Upper lobe of right lung (tissue), 1 donor: ENCODE results near the gene CAMK2G. TPM values are rescaled to one million over a fixed set of nuclear protein-coding genes. Genes with fewer than 3 reads are reported as not detected.

ENCODE experiments used
- ATAC-seq: fragments of 200-7000 bp; cut with Tn5 transposase; one replicate; pipeline ENCODE4 v1.9.1; 2020; ENCODE audit warnings: mild to moderate bottlenecking, moderate library complexity
- DNase-seq: peaks from one replicate; pipeline ENCODE4 v3.0.0-alpha.2; 2020
- H3K27ac ChIP-seq: fragments of 200-600 bp; one replicate; pipeline ENCODE4 v1.8.0; 2022
- H3K27me3 ChIP-seq: fragments of 200-600 bp; one replicate; pipeline ENCODE4 v1.8.0; 2022; ENCODE audit warnings: mild to moderate bottlenecking
- H3K36me3 ChIP-seq: fragments of 200-600 bp; one replicate; pipeline ENCODE4 v1.8.0; 2022
- H3K4me1 ChIP-seq: fragments of 200-600 bp; one replicate; pipeline ENCODE4 v1.8.0; 2022
- H3K4me3 ChIP-seq: fragments of 200-600 bp; one replicate; pipeline ENCODE4 v1.8.0; 2022; ENCODE audit warnings: mild to moderate bottlenecking
- H3K9me3 ChIP-seq: fragments of 200-600 bp; one replicate; pipeline ENCODE4 v1.8.0; 2022
- CTCF ChIP-seq: fragments of 200-600 bp; IDR thresholded peaks from one replicate; pipeline ENCODE4 v1.8.0; 2022; ENCODE audit warnings: antibody characterized with exemption
- intact Hi-C: fragments of 100-400 bp; cut with DNase I; formaldehyde crosslinking; loops from one replicate; pipeline ENCODE4 v1.11.0; 2022
- total RNA-seq: library from RNA; stranded (reverse); fragmentation: NEBNext Ultra II Directional; extraction: Animal tissue kit (Norgen Biotek cat#: 25700); gene quantifications from one replicate; pipeline ENCODE4 v1.2.1, GENCODE V29; 2021
- donor health status: DM: no; HTN: yes; CAD: no; lungs with severe emphysema.

Gene CAMK2G
- total RNA-seq, 1 donor from 2014 or later: 36.2 TPM

GRCh38 chr10:73917566-73918305 lies 43.4 kb upstream of the CAMK2G start:
- no peak for DNase-seq
- no peaks in the 10 kb centered on the region for H3K27me3 ChIP-seq
- intact Hi-C loops: no loop called here
- H3K27ac ChIP-seq: no peak overlapping the region
- H3K36me3 ChIP-seq: no peaks in the 10 kb centered on the region
- no peak for TF ChIP-seq CTCF
- no peaks in the 10 kb centered on the region for H3K9me3 ChIP-seq
- H3K4me1 ChIP-seq: peaks cover 4% of the 10 kb centered on the region
- ATAC-seq: no peak
- H3K4me3 ChIP-seq: no peak overlapping the region

DNA sequence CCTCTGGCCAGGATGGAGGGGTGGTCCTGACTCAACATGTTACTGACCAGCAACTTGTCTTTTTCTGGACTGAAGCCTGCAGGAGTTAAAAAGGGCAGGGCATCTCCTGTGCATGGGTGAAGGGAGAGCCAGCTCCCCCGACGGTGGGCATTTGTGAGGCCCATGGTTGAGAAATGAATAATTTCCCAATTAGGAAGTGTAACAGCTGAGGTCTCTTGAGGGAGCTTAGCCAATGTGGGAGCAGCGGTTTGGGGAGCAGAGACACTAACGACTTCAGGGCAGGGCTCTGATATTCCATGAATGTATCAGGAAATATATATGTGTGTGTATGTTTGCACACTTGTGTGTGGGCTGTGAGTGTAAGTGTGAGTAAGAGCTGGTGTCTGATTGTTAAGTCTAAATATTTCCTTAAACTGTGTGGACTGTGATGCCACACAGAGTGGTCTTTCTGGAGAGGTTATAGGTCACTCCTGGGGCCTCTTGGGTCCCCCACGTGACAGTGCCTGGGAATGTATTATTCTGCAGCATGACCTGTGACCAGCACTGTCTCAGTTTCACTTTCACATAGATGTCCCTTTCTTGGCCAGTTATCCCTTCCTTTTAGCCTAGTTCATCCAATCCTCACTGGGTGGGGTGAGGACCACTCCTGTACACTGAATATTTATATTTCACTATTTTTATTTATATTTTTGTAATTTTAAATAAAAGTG lies 42.6 kb upstream of the CAMK2G start:
- no peak overlapping the region for H3K27ac ChIP-seq
- H3K27me3 ChIP-seq: peaks cover 2% of the 10 kb centered on the region
- ATAC-seq: peak; percentile 72
- peaks cover 5% of the 10 kb centered on the region for H3K4me1 ChIP-seq
- intact Hi-C loops: no loop called here
- H3K4me3 ChIP-seq: no peak overlapping the region
- DNase-seq: no peak
- H3K9me3 ChIP-seq: no peaks in the 10 kb centered on the region
- TF ChIP-seq CTCF: no peak
- H3K36me3 ChIP-seq: no peaks in the 10 kb centered on the region

- no peak overlapping the region for H3K27ac ChIP-seq
- peaks cover 16% of the 10 kb centered on the region for H3K4me1 ChIP-seq
- no peak for DNase-seq
- no peaks in the 10 kb centered on the region for H3K9me3 ChIP-seq
- TF ChIP-seq CTCF: no peak
- ATAC-seq: no peak
- H3K27me3 ChIP-seq: peaks cover 5% of the 10 kb centered on the region
- H3K4me3 ChIP-seq: no peak overlapping the region
- H3K36me3 ChIP-seq: no peaks in the 10 kb centered on the region
- intact Hi-C loops: no loop called here
Measured at GRCh38 chr10:73915206-73915851, 41.0 kb upstream of the CAMK2G start.

DNA sequence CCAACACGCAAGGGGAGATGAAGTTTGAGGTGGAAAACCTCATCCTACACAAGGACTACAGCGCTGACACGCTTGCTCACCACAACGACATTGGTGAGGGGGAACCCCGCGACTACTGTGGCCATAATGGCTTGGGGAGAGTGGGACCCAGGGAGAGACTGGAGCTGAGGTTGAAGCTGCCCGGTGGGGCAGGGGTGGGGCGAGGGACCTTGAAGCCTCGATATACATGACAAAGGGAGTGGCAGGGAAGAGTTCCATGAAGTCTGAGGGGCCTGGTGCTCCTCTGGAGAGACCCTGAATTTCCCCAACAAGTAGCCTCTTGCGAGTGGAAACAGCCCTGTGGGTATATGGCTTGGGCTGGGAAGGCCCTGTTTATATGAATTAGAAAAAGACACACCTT lies 39.7 kb upstream of the CAMK2G start:
- no peaks in the 10 kb centered on the region for H3K36me3 ChIP-seq
- intact Hi-C loops: no loop called here
- ATAC-seq (no peak), DNase-seq (no peak)
- TF ChIP-seq CTCF: no peak
- H3K27me3 ChIP-seq: peaks cover 5% of the 10 kb centered on the region
- no peak overlapping the region for H3K4me3 ChIP-seq
- peaks cover 25% of the 10 kb centered on the region for H3K4me1 ChIP-seq
- H3K9me3 ChIP-seq: no peaks in the 10 kb centered on the region
- H3K27ac ChIP-seq: no peak overlapping the region

- H3K36me3 ChIP-seq: no peaks in the 10 kb centered on the region
- intact Hi-C loops: no loop called here
- no peaks in the 10 kb centered on the region for H3K9me3 ChIP-seq
- TF ChIP-seq CTCF: no peak
- H3K27me3 ChIP-seq: peaks cover 5% of the 10 kb centered on the region
- DNase-seq (no peak), ATAC-seq (peak; percentile 3)
- H3K4me3 ChIP-seq: peak overlapping the region; percentile 66
- H3K27ac ChIP-seq: peak overlapping the region; percentile 75
- H3K4me1 ChIP-seq: peaks cover 36% of the 10 kb centered on the region
Measured at GRCh38 chr10:73911553-73912004, 37.2 kb upstream of the CAMK2G start.
